Lower lobe of right lung (tissue), 2 donors: Measurements from ENCODE around the gene JUN. TPM values are rescaled to one million over a fixed set of nuclear protein-coding genes. Genes with fewer than 3 reads are reported as not detected.

ENCODE experiments used
- ATAC-seq, 2 donors: fragments of 200-7000 bp; cut with Tn5 transposase; one replicate each; pipeline ENCODE4 v1.9.1; 2020 to 2022; ENCODE audit warnings: mild to moderate bottlenecking in 2 of 2, moderate library complexity in 2 of 2
- DNase-seq: peaks from one replicate; pipeline ENCODE4 v3.0.0-alpha.2; 2020
- H3K27ac ChIP-seq: fragments of 200-600 bp; one replicate; pipeline ENCODE4 v1.8.0; 2022
- H3K27me3 ChIP-seq: fragments of 200-600 bp; one replicate; pipeline ENCODE4 v1.8.0; 2022; ENCODE audit warnings: low read depth
- H3K36me3 ChIP-seq: fragments of 200-600 bp; one replicate; pipeline ENCODE4 v1.8.0; 2022; ENCODE audit warnings: mild to moderate bottlenecking
- H3K4me1 ChIP-seq: fragments of 200-600 bp; one replicate; pipeline ENCODE4 v1.8.0; 2022
- H3K4me3 ChIP-seq: fragments of 200-600 bp; one replicate; pipeline ENCODE4 v1.8.0; 2022; ENCODE audit warnings: mild to moderate bottlenecking
- H3K9me3 ChIP-seq: fragments of 200-600 bp; one replicate; pipeline ENCODE4 v1.8.0; 2022
- intact Hi-C: fragments of 100-400 bp; cut with DNase I; formaldehyde crosslinking; loops from one replicate; pipeline ENCODE4 v1.11.0; 2022
- total RNA-seq: library from RNA; stranded (reverse); fragmentation: NEBNext Ultra II Directional; extraction: Animal tissue kit (Norgen Biotek cat#: 25700); gene quantifications from one replicate; pipeline ENCODE4 v1.2.1, GENCODE V29; 2021
- TF ChIP-seq, protein P1 (sequence below): fragments of 200-600 bp; IDR thresholded peaks from one replicate; pipeline ENCODE4 v1.8.0; 2022; ENCODE audit warnings: antibody characterized with exemption, mild to moderate bottlenecking
- donor health status: DM: no; HTN: yes; CAD: no; lungs with severe emphysema.

JUN gene
- total RNA-seq, 1 donor from 2014 or later, result 118 TPM

DNA sequence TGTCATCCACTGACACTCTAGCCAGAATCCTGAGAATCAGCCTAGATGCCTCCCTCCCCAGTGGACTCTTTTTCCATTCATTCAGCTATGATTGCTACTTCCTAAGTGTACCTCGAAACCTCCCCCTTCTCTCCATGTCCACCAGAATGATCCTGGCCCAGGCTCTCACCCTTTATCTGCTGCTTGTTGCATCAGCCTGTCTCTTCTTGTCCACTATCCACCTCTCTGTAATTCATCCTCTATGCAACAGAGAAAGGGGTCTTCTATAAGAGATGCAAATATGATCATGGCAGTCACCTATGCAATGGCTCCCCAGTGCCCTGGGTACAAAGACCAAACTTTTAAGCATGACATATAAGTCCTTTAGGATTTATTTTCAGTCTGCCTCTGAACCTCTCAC lies 37.7 kb downstream of the JUN start:
- DNase-seq, result no peak
- no peak for ATAC-seq
- intact Hi-C loops, result no loop called here

DNA sequence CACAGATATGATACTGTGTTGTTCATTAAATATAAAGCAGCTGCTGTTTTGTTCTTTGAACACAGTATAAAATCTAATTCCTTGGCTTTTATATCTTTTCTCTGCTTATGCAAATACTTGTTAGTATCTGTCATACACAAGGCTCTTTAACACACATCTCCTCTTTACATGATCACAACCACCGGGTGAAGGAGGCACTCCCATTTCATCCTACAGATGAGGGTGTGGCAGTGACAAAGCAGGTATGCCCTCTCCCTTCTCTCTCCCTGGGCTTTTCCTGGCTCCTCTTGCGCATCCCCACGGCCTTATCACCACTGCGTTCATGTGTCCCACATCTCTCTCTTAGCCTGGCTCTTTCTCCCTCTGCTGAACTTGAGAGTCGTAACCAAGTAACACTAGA lies 38.2 kb downstream of the JUN start:
- intact Hi-C loops, result no loop called here
- no peak overlapping the region for H3K4me3 ChIP-seq
- DNase-seq (no peak), ATAC-seq (no peak)
- H3K27ac ChIP-seq, result no peak overlapping the region
- TF ChIP-seq, protein P1, sequence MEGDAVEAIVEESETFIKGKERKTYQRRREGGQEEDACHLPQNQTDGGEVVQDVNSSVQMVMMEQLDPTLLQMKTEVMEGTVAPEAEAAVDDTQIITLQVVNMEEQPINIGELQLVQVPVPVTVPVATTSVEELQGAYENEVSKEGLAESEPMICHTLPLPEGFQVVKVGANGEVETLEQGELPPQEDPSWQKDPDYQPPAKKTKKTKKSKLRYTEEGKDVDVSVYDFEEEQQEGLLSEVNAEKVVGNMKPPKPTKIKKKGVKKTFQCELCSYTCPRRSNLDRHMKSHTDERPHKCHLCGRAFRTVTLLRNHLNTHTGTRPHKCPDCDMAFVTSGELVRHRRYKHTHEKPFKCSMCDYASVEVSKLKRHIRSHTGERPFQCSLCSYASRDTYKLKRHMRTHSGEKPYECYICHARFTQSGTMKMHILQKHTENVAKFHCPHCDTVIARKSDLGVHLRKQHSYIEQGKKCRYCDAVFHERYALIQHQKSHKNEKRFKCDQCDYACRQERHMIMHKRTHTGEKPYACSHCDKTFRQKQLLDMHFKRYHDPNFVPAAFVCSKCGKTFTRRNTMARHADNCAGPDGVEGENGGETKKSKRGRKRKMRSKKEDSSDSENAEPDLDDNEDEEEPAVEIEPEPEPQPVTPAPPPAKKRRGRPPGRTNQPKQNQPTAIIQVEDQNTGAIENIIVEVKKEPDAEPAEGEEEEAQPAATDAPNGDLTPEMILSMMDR, result no peak
- no peaks in the 10 kb centered on the region for H3K4me1 ChIP-seq
- H3K9me3 ChIP-seq, result no peaks in the 10 kb centered on the region
- no peaks in the 10 kb centered on the region for H3K27me3 ChIP-seq
- no peaks in the 10 kb centered on the region for H3K36me3 ChIP-seq

More for the DNA sequence above, 37.7 kb downstream of the JUN start:
- Histone ChIP-seq H3K27me3 (no peaks in the 10 kb centered on the region), H3K4me1 (no peaks in the 10 kb centered on the region), H3K36me3 (no peaks in the 10 kb centered on the region), H3K9me3 (no peaks in the 10 kb centered on the region), H3K27ac (no peak overlapping the region), H3K4me3 (no peak overlapping the region)
- TF ChIP-seq, protein P1, result no peak

DNA sequence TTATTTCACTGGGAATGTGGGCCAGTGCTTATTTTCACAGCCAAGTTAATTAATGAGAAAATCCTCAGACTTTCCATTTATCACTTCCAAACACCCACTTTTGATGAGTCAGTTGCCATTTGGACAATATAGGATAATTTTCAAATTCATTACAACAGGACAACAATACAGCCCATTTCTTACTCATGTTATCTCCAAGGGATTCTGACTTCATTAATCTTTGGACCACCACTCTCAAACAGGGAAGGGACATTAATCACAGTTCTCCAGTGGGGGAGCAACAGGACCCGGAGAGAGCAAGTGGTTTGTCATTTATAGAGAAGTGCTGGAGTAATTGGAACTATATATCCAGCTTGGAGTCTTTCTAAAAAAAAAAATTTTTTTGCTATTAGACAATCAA lies 38.7 kb downstream of the JUN start:
- no peak overlapping the region for H3K27ac ChIP-seq
- H3K4me3 ChIP-seq, result no peak overlapping the region
- H3K9me3 ChIP-seq, result no peaks in the 10 kb centered on the region
- DNase-seq (no peak), ATAC-seq (no peak)
- H3K4me1 ChIP-seq, result peaks cover 5% of the 10 kb centered on the region
- H3K36me3 ChIP-seq, result no peaks in the 10 kb centered on the region
- intact Hi-C loops, result no loop called here
- no peaks in the 10 kb centered on the region for H3K27me3 ChIP-seq
- TF ChIP-seq, protein P1, result no peak

DNA sequence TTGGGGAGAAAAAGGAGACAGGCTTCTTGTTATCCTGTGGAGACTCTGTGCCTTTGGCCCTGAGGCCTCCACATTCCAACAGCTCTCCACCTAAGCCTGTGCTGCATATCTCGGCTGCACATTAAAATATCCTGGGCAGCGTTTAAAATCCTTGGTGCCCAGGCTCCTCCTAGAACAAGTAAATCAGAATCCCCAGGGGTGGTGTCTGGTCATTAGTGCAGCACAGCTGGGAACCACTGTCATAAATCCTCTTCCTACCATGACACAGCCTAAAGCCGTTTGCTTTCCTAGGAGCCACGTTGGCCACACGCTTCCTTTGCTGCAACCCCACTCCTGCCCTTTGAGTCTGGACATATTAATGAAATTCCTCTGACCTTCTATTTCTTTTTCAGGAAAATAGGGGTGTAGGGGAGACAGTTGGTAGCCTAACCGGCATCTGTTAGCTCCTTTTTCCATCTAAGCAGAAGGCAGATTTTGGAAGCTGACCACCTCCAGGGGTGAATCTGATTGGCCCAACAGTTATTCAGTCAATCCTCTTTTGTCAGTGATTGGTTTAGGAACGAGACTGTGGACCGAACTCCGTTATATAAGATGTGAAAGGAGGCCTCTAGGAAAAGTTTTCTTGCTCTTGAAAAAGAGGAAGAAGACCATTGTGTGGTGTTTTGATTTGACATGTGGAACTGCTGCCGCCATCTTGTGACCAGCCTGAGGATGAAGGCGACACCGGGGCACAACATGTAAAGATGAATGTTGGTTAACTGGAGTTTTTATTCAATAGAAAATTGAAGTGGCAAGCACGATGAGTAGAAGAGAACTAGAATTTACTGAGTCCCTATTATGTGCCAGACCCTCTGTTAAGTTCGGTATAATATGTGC lies 41.9 kb downstream of the JUN start:
- Histone ChIP-seq H3K4me1 (peaks cover 11% of the 10 kb centered on the region), H3K27me3 (no peaks in the 10 kb centered on the region), H3K27ac (no peak overlapping the region), H3K36me3 (no peaks in the 10 kb centered on the region), H3K9me3 (no peaks in the 10 kb centered on the region), H3K4me3 (no peak overlapping the region)
- intact Hi-C loops, result no loop called here
- ATAC-seq, result no peak
- TF ChIP-seq, protein P1, result no peak
- no peak for DNase-seq

DNA sequence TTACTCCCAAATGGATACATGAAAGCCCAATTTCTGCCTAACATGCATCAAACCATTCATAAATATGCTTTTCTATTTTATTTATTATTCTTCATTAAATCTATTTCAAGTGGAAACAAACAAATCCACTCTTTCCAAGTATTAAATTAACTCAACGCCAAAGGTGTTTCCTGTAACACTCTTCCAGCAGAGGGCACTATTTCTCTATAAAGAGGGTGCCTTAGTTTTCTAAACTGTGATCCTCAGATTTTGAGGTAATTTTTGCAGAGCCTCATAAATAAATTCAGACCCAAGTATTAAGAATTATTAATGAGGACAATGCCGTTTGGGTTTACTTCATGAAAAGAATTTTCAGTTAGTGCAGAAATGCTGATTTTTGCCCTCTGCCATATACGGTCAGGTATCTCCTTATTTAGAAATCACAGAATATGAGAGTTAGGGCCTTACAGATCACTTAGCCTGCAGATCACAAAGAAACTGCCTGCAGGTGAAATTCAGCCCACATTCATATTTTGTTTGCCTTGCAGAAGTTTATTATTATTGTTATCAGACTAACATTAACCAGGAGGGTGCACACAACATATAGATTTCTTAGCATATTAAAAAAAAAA lies 43.9 kb downstream of the JUN start:
- DNase-seq (no peak), ATAC-seq (peak; percentile 59 to 78)
- H3K9me3 ChIP-seq, result no peaks in the 10 kb centered on the region
- H3K27ac ChIP-seq, result no peak overlapping the region
- H3K4me3 ChIP-seq, result no peak overlapping the region
- peaks cover 11% of the 10 kb centered on the region for H3K4me1 ChIP-seq
- intact Hi-C loops, result no loop called here
- TF ChIP-seq, protein P1, result peak; percentile 85
- no peaks in the 10 kb centered on the region for H3K27me3 ChIP-seq
- no peaks in the 10 kb centered on the region for H3K36me3 ChIP-seq
